Uterus (tissue), 4 donors: ENCODE results near the gene OVAAL. TPM values are rescaled to one million over a fixed set of nuclear protein-coding genes. Genes with fewer than 3 reads are reported as not detected.

Experiments
- DNase-seq, 2 donors: peaks; one replicate each; pipeline ENCODE4 v3.0.0-alpha.2; 2019 to 2020
- H3K27ac ChIP-seq, 2 donors: fragments of 200-600 bp; sonication (generic); 1 replicate in 1 of 2; 2 replicates in 1 of 2; pipeline ENCODE4 v1.5.1; 2016 to 2018
- H3K27me3 ChIP-seq, 2 donors: fragments of 200-600 bp; sonication (generic); one replicate each; pipeline ENCODE4 v1.5.1; 2018 to 2019; ENCODE audit warnings: control low read depth in 1 of 2
- H3K36me3 ChIP-seq, 2 donors: fragments of 200-600 bp; sonication (generic); one replicate each; pipeline ENCODE4 v1.5.1; 2019; ENCODE audit warnings: control low read depth in 1 of 2
- H3K4me1 ChIP-seq, 2 donors: fragments of 200-600 bp; sonication (generic); one replicate each; pipeline ENCODE4 v1.5.1; 2018 to 2019; ENCODE audit warnings: control low read depth in 1 of 2
- H3K4me3 ChIP-seq, 2 donors: fragments of 200-600 bp; sonication (generic); 1 replicate in 1 of 2; 2 replicates in 1 of 2; pipeline ENCODE4 v1.5.1; 2018 to 2019; ENCODE audit warnings: mild to moderate bottlenecking in 1 of 2
- H3K9me3 ChIP-seq, 2 donors: fragments of 200-600 bp; sonication (generic); one replicate each; pipeline ENCODE4 v1.5.1; 2019; ENCODE audit warnings: control low read depth in 1 of 2
- POLR2A ChIP-seq, 2 donors: fragments of 450-650 bp; IDR thresholded peaks; one replicate each; pipeline ENCODE4 v1.6.1; 2016; ENCODE audit warnings: antibody characterized with exemption in 2 of 2, mild to moderate bottlenecking in 1 of 2, moderate library complexity in 1 of 2
- intact Hi-C: fragments of 100-400 bp; cut with DNase I; formaldehyde crosslinking; loops from one replicate; pipeline ENCODE4 v1.15.1; 2023; ENCODE audit warnings: low total_unique reads
- total RNA-seq, 4 donors: library from RNA; depleted of rRNA in 3 of 4; stranded (reverse); fragments of >200 nt in 3 of 4; gene quantifications; one replicate each; pipeline versions ENCODE4 v1.1.0 to v1.2.4, GENCODE V29; 2014 to 2023
- TF ChIP-seq, protein P1 (sequence below), 4 experiments: fragments of 200-600 bp in 2 of 4; fragments of 450-650 bp in 2 of 4; sonication (generic) in 2 of 4; IDR thresholded peaks; one replicate each; pipeline ENCODE4 v1.5.1; 2016 to 2019; ENCODE audit warnings: antibody characterized with exemption in 4 of 4, mild to moderate bottlenecking in 2 of 4, moderate library complexity in 1 of 4
- donor health status: DM: yes; HTN: yes; CAD: no.

Gene OVAAL
- total RNA-seq, 4 donors from 2014 or later, result not detected

- no peak for TF ChIP-seq POLR2A (IDR thresholded peaks at IDR 0.05)
- TF ChIP-seq, protein P1, sequence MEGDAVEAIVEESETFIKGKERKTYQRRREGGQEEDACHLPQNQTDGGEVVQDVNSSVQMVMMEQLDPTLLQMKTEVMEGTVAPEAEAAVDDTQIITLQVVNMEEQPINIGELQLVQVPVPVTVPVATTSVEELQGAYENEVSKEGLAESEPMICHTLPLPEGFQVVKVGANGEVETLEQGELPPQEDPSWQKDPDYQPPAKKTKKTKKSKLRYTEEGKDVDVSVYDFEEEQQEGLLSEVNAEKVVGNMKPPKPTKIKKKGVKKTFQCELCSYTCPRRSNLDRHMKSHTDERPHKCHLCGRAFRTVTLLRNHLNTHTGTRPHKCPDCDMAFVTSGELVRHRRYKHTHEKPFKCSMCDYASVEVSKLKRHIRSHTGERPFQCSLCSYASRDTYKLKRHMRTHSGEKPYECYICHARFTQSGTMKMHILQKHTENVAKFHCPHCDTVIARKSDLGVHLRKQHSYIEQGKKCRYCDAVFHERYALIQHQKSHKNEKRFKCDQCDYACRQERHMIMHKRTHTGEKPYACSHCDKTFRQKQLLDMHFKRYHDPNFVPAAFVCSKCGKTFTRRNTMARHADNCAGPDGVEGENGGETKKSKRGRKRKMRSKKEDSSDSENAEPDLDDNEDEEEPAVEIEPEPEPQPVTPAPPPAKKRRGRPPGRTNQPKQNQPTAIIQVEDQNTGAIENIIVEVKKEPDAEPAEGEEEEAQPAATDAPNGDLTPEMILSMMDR (IDR thresholded peaks at IDR 0.05), result no peak
- Histone ChIP-seq H3K4me3 (no peak overlapping the region), H3K9me3 (no peaks in the 10 kb centered on the region), H3K27me3 (no peaks in the 10 kb centered on the region), H3K4me1 (no peaks in the 10 kb centered on the region), H3K36me3 (no peaks in the 10 kb centered on the region), H3K27ac (no peak overlapping the region)
- DNase-seq, result no peak
- intact Hi-C loops, result no loop called here
Observed at GRCh38 chr1:180566026-180566425, 7.3 kb downstream of the OVAAL start.

DNA sequence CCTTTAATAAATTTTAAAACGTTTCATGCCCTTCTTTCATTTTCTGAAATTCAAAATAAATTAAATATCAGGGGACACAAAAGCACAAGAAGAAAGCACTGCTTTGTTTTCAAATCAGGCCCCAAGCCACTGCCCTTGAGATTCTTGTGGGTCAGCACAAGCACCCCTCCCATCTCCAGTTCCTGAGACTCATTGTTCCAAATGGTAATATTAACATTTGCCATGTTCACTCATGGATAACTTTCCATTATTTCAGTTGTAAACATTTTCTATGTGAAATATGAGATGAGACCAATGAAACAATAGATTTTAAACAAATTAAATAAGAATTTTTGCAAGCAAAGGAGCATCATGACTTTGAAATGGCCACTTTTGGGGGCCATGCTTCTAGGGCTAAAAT, 7.7 kb downstream of the OVAAL start:
- H3K36me3 ChIP-seq, result no peaks in the 10 kb centered on the region
- intact Hi-C loops, result no loop called here
- no peak overlapping the region for H3K4me3 ChIP-seq
- H3K9me3 ChIP-seq, result no peaks in the 10 kb centered on the region
- no peaks in the 10 kb centered on the region for H3K27me3 ChIP-seq
- no peak for DNase-seq
- H3K27ac ChIP-seq, result no peak overlapping the region
- TF ChIP-seq POLR2A (IDR thresholded peaks at IDR 0.05), result no peak
- TF ChIP-seq, protein P1 (IDR thresholded peaks at IDR 0.05), result no peak
- no peaks in the 10 kb centered on the region for H3K4me1 ChIP-seq

DNA sequence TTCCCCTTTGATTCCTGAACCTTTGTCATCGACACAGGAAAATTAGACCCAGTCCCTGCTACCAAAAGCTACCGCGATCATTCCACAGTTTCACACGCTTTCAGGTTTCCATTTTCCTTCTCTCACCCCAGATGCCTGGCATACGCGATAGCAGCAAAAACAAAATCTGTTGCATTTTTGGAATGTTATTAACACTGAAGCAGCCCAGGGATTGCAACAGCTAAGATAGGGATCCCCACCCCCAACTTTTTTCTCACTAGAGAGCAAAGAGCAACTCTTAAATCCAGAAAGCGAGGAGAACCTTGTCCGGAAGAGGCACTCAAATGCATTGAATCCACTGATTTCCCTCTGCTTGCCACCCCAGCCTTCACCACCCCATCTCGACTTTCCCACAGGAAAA, 8.9 kb downstream of the OVAAL start:
- no peaks in the 10 kb centered on the region for H3K4me1 ChIP-seq
- H3K4me3 ChIP-seq, result no peak overlapping the region
- no peaks in the 10 kb centered on the region for H3K9me3 ChIP-seq
- no peak for TF ChIP-seq POLR2A (IDR thresholded peaks at IDR 0.05)
- TF ChIP-seq, protein P1 (IDR thresholded peaks at IDR 0.05), result no peak
- H3K27me3 ChIP-seq, result no peaks in the 10 kb centered on the region
- H3K36me3 ChIP-seq, result no peaks in the 10 kb centered on the region
- no peak for DNase-seq
- intact Hi-C loops, result no loop called here
- no peak overlapping the region for H3K27ac ChIP-seq

DNA sequence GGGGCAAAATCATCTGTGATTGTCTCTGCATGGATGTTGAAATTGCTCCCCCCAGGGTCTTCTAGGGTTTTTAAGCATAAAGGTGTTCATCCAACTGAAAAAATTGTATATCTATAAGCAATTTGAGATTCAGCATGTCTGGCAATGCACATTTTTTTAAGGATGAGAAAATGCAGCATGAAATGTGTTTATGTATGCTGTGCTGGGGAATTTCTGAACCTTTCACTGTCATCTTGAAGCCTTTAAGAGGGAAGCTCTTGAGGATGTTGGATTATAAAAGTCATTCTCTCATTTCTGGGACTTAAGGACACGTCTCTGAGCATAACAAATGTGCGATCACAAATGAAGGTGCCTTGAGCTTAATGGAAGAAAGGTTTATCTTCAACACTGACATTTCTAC, 9.4 kb downstream of the OVAAL start:
- no peak for TF ChIP-seq POLR2A (IDR thresholded peaks at IDR 0.05)
- TF ChIP-seq, protein P1 (IDR thresholded peaks at IDR 0.05), result no peak
- Histone ChIP-seq H3K9me3 (no peaks in the 10 kb centered on the region), H3K4me1 (no peaks in the 10 kb centered on the region), H3K27me3 (no peaks in the 10 kb centered on the region), H3K36me3 (no peaks in the 10 kb centered on the region), H3K27ac (no peak overlapping the region), H3K4me3 (no peak overlapping the region)
- no peak for DNase-seq
- intact Hi-C loops, result no loop called here

- H3K4me3 ChIP-seq, result no peak overlapping the region
- intact Hi-C loops, result no loop called here
- no peak overlapping the region for H3K27ac ChIP-seq
- no peaks in the 10 kb centered on the region for H3K36me3 ChIP-seq
- H3K27me3 ChIP-seq, result no peaks in the 10 kb centered on the region
- no peak for DNase-seq
- no peaks in the 10 kb centered on the region for H3K4me1 ChIP-seq
- no peak for TF ChIP-seq POLR2A (IDR thresholded peaks at IDR 0.05)
- TF ChIP-seq, protein P1 (IDR thresholded peaks at IDR 0.05), result no peak
- no peaks in the 10 kb centered on the region for H3K9me3 ChIP-seq
Observed at GRCh38 chr1:180571060-180571831, 12.5 kb downstream of the OVAAL start.
